Right lobe of liver (tissue), 4 donors: ENCODE results near the gene PLS3.

Experiments used
- POLR2A ChIP-seq: fragments of 450-650 bp; IDR thresholded peaks from one replicate; pipeline ENCODE4 v1.6.1; 2017; ENCODE audit warnings: antibody characterized with exemption, mild to moderate bottlenecking
- TF ChIP-seq, protein P1 (sequence below), 4 donors: fragments of 200-600 bp in 3 of 4; fragments of 450-650 bp in 1 of 4; IDR thresholded peaks; one replicate each; pipeline versions ENCODE4 v1.5.1 to v1.8.0; 2016 to 2022; ENCODE audit warnings: antibody characterized with exemption in 4 of 4, mild to moderate bottlenecking in 2 of 4
- donor health status: DM: no; HTN: no; CAD: no.
- donor health status: DM: no; HTN: no; CAD: no.
- donor health status: DM: no; HTN: yes; CAD: no.

DNA sequence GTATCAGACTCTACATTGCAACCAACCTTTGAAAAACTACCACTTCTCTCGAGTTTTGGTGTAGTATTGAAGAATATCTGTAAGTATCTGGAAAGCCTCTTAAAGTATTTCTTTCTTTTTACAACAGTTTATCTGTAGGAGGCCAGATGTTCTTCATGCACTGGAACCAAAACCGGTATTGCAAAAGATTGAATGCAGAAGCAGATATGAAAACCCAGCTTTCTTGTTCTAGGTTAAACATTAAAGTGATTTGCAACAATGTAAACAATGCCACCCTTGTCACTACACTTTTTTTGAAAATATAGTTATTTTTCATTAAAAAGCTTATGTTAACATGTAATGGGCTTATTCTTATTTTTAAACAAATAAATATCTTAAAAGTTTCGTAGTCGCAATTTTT, 27.2 kb downstream of the PLS3 start:
- TF ChIP-seq, protein P1, sequence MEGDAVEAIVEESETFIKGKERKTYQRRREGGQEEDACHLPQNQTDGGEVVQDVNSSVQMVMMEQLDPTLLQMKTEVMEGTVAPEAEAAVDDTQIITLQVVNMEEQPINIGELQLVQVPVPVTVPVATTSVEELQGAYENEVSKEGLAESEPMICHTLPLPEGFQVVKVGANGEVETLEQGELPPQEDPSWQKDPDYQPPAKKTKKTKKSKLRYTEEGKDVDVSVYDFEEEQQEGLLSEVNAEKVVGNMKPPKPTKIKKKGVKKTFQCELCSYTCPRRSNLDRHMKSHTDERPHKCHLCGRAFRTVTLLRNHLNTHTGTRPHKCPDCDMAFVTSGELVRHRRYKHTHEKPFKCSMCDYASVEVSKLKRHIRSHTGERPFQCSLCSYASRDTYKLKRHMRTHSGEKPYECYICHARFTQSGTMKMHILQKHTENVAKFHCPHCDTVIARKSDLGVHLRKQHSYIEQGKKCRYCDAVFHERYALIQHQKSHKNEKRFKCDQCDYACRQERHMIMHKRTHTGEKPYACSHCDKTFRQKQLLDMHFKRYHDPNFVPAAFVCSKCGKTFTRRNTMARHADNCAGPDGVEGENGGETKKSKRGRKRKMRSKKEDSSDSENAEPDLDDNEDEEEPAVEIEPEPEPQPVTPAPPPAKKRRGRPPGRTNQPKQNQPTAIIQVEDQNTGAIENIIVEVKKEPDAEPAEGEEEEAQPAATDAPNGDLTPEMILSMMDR (IDR thresholded peaks at IDR 0.05): no peak
- no peak for TF ChIP-seq POLR2A
